Activated CD4-positive, alpha-beta memory T cell treated with anti-CD3 and anti-CD28 coated beads, Interleukin-2, amount 10 ng/mL, durations not matched to agents 7 days and 5 days (primary cell): ENCODE data around the gene CNOT1. TPM values are rescaled to one million over a fixed set of nuclear protein-coding genes. Genes with fewer than 3 reads are reported as not detected.
"Not testable (repeated sequence)": the region's sequence is repeated elsewhere in the genome, so short reads cannot be mapped to it uniquely, and the experiment has no call there.

Source experiments
- CTCF ChIA-PET: fragments of 350-600 bp; sonication (Branson Sonifier 250); formaldehyde crosslinking; loops from one replicate; lab custom pipeline; 2021; ENCODE audit warnings: antibody characterized with exemption, inconsistent platforms; lab: Charles Lee
- POLR2A ChIA-PET: fragments of 350-600 bp; sonication (Branson Sonifier 250); formaldehyde crosslinking; loops from one replicate; lab custom pipeline; 2021; ENCODE audit warnings: antibody characterized with exemption; lab: Charles Lee
- DNase-seq: peaks from one replicate; pipeline ENCODE4 v3.0.0-alpha.2; 2020
- H3K27ac Mint-ChIP-seq: one replicate; pipeline ENCODE4 v1.8.0; 2021; ENCODE audit warnings: mild to moderate bottlenecking, mixed read lengths
- H3K27me3 Mint-ChIP-seq: one replicate; pipeline ENCODE4 v1.8.0; 2021; ENCODE audit warnings: mixed read lengths
- H3K36me3 Mint-ChIP-seq: one replicate; pipeline ENCODE4 v1.8.0; 2021; ENCODE audit warnings: low read depth, mixed read lengths
- H3K4me1 Mint-ChIP-seq: one replicate; pipeline ENCODE4 v1.8.0; 2021; ENCODE audit warnings: mixed read lengths
- H3K4me3 Mint-ChIP-seq: one replicate; pipeline ENCODE4 v1.8.0; 2021; ENCODE audit warnings: mild to moderate bottlenecking, mixed read lengths
- H3K9me3 Mint-ChIP-seq: one replicate; pipeline ENCODE4 v1.8.0; 2021; ENCODE audit warnings: mixed read lengths
- total RNA-seq, 2 experiments: library from RNA; stranded (reverse); gene quantifications; one replicate each; pipeline ENCODE4 v1.2.3, GENCODE V29; 2021

The CNOT1 gene
- total RNA-seq, 2 experiments from 2014 or later = 226 to 236 TPM

GRCh38 chr16:58499615-58500351, 129.8 kb downstream of the CNOT1 start, which contains the start of gene NDRG4:
TSS of gene NDRG4 (plus strand) at chr16:58500143. CDS start at chr16:58500249, 106 bp downstream.
- DNase-seq = no peak
- Mint-ChIP-seq H3K9me3 (no peaks in the 10 kb centered on the region), H3K4me1 (peaks cover 22% of the 10 kb centered on the region), H3K36me3 (no peaks in the 10 kb centered on the region), H3K4me3 (no peak within 1 kb of the TSS), H3K27ac (no peak within 1 kb of the TSS), H3K27me3 (peaks cover 1% of the 10 kb centered on the region)
- POLR2A ChIA-PET = no interaction called here
- CTCF ChIA-PET = no interaction called here

GRCh38 chr16:58499092-58499511, 130.5 kb downstream of the CNOT1 start:
- DNase-seq = no peak
- no peak overlapping the region for H3K27ac Mint-ChIP-seq
- CTCF ChIA-PET = no interaction called here

GRCh38 chr16:58498341-58499091, 131.1 kb downstream of the CNOT1 start:
- H3K9me3 Mint-ChIP-seq = no peaks in the 10 kb centered on the region
- H3K4me3 Mint-ChIP-seq = no peak overlapping the region
- DNase-seq = no peak
- H3K36me3 Mint-ChIP-seq = no peaks in the 10 kb centered on the region
- peaks cover 22% of the 10 kb centered on the region for H3K4me1 Mint-ChIP-seq
- no peak overlapping the region for H3K27ac Mint-ChIP-seq
- CTCF ChIA-PET = interaction anchor here (1.3 kb wide), 1 partner anchor 162 kb away, joined by 4 read pairs; no protein-coding TSS in a partner anchor
- POLR2A ChIA-PET = no interaction called here
- peaks cover 1% of the 10 kb centered on the region for H3K27me3 Mint-ChIP-seq

More at GRCh38 chr16:58499092-58499511, 130.5 kb downstream of the CNOT1 start:
- H3K4me3 Mint-ChIP-seq = no peak overlapping the region
- no peaks in the 10 kb centered on the region for H3K36me3 Mint-ChIP-seq
- H3K4me1 Mint-ChIP-seq = peaks cover 22% of the 10 kb centered on the region
- H3K27me3 Mint-ChIP-seq = peaks cover 1% of the 10 kb centered on the region
- H3K9me3 Mint-ChIP-seq = no peaks in the 10 kb centered on the region
- POLR2A ChIA-PET = no interaction called here

- H3K36me3 Mint-ChIP-seq = no peaks in the 10 kb centered on the region
- H3K4me3 Mint-ChIP-seq = no peak overlapping the region
- H3K4me1 Mint-ChIP-seq = peaks cover 22% of the 10 kb centered on the region
- no peak for DNase-seq
- H3K9me3 Mint-ChIP-seq = no peaks in the 10 kb centered on the region
- ChIA-PET CTCF (interaction anchor here (1.1 to 1.3 kb wide), 2 partner anchors 161 to 258 kb away, joined by 4 to 5 read pairs; no protein-coding TSS in a partner anchor), POLR2A (no interaction called here)
- H3K27me3 Mint-ChIP-seq = peaks cover 3% of the 10 kb centered on the region
- H3K27ac Mint-ChIP-seq = no peak overlapping the region
Measured at GRCh38 chr16:58497935-58498334, 131.7 kb downstream of the CNOT1 start.

DNA sequence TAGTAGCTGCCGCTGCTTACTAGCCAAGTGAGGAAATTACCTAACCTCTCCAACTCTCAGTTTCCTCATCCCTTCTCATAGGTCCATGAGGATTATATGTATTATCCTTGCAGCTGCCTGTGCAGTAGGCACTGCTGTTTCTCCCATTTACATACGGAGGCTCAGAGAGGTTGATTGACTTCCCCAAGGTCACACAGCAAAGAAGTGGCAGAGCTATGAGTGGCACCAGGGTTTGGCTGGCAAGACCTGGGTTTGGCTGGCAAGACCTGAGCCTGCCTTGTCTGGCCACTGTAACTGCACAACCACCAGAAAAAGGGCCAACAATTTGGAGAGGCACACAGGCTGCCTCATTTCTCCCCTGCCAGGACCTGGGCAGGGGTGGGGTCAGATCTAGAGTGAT, 132.2 kb downstream of the CNOT1 start:
- H3K36me3 Mint-ChIP-seq = no peaks in the 10 kb centered on the region
- H3K4me1 Mint-ChIP-seq = peaks cover 22% of the 10 kb centered on the region
- peaks cover 4% of the 10 kb centered on the region for H3K27me3 Mint-ChIP-seq
- no peak for DNase-seq
- ChIA-PET CTCF (interaction anchor here (1.1 to 1.3 kb wide), 2 partner anchors 161 to 259 kb away, joined by 4 to 5 read pairs; no protein-coding TSS in a partner anchor), POLR2A (no interaction called here)
- no peak overlapping the region for H3K27ac Mint-ChIP-seq
- H3K9me3 Mint-ChIP-seq = no peaks in the 10 kb centered on the region
- H3K4me3 Mint-ChIP-seq = no peak overlapping the region

- CTCF ChIA-PET = interaction anchor here (0.7 to 1.3 kb wide), 5 partner anchors 10 to 260 kb away, joined by 4 to 10 read pairs (median 5); partner anchors contain the start of gene GINS3
- Mint-ChIP-seq H3K4me3 (no peak overlapping the region), H3K4me1 (peaks cover 18% of the 10 kb centered on the region), H3K27me3 (peaks cover 4% of the 10 kb centered on the region), H3K27ac (no peak overlapping the region), H3K36me3 (no peaks in the 10 kb centered on the region), H3K9me3 (no peaks in the 10 kb centered on the region)
- no peak for DNase-seq
- POLR2A ChIA-PET = interaction anchor here (1.3 kb wide), 1 partner anchor 103 kb away, joined by 3 read pairs; no protein-coding TSS in a partner anchor
Measured at GRCh38 chr16:58495521-58496331, 133.9 kb downstream of the CNOT1 start.

GRCh38 chr16:58494981-58495520, 134.6 kb downstream of the CNOT1 start:
- H3K27me3 Mint-ChIP-seq = peaks cover 3% of the 10 kb centered on the region
- CTCF ChIA-PET = interaction anchor here (0.7 to 1.3 kb wide), 5 partner anchors 9 to 261 kb away, joined by 4 to 10 read pairs (median 5); partner anchors contain the start of gene GINS3
- H3K4me3 Mint-ChIP-seq = no peak overlapping the region
- no peak overlapping the region for H3K27ac Mint-ChIP-seq
- H3K9me3 Mint-ChIP-seq = no peaks in the 10 kb centered on the region
- POLR2A ChIA-PET = interaction anchor here (1.3 kb wide), 1 partner anchor 102 kb away, joined by 3 read pairs; no protein-coding TSS in a partner anchor
- peak; percentile 72 for DNase-seq
- H3K4me1 Mint-ChIP-seq = peaks cover 16% of the 10 kb centered on the region
- H3K36me3 Mint-ChIP-seq = no peaks in the 10 kb centered on the region

DNA sequence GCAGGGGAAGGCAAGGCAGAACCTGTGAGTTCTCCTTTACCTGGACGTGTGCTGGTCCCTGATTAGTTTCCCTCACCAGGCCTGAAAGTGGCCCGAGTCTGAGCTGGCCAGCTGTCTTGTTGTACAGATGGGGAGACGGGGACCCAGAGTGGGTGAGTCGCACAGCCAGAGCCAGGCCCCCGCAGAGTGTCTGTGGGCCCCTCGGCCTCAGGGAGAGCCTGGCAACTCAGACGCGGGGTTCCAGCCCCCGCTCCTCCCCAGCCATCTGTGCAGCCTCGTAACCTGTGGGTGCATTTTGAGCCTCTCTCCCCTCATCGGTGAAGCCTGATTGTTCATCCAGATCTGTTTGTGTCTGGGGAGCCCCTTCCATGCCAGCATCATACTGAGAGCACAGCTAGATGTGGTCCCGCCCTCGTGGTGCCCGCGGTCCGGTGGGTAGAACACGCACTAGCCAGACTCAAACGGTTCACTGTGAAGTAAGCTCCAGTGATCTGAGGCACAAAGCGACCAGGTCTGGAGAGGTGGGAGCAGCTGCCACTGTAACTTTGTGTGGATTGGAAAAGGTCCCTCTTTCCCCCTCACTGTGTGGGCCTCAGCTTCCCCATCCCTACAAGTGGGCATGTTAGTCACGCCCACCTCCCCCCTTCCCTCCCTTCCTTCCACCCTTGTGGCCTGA, 135.7 kb downstream of the CNOT1 start:
- H3K4me3 Mint-ChIP-seq = no peak overlapping the region
- no peaks in the 10 kb centered on the region for H3K36me3 Mint-ChIP-seq
- DNase-seq = no peak
- H3K27me3 Mint-ChIP-seq = peaks cover 2% of the 10 kb centered on the region
- POLR2A ChIA-PET = no interaction called here
- H3K9me3 Mint-ChIP-seq = no peaks in the 10 kb centered on the region
- no peak overlapping the region for H3K27ac Mint-ChIP-seq
- peaks cover 16% of the 10 kb centered on the region for H3K4me1 Mint-ChIP-seq
- CTCF ChIA-PET = interaction anchor here (4.1 kb wide), 1 partner anchor 158 kb away, joined by 29 read pairs; no protein-coding TSS in a partner anchor

DNA sequence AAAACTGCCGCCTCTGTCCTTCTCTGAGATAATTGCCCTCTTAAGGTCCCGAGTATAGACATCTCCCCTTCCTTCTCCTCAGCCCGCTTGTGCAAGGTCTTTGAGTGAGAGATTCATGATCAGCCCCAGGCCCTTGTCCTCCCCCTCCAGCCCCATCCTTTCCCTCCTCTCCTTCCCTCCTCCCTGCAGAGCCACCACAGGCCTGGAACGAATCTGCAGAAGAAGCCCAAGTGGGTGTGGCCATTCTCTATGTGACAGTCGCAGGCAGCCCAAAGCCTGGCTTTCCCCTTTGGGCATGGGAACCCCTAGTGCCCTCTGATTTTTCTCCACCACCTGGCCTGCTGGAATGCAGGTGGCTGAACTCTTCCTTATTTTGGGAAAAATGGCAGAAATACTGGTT, 136.9 kb downstream of the CNOT1 start:
- H3K27ac Mint-ChIP-seq = no peak overlapping the region
- H3K27me3 Mint-ChIP-seq = peaks cover 2% of the 10 kb centered on the region
- H3K4me3 Mint-ChIP-seq = no peak overlapping the region
- POLR2A ChIA-PET = no interaction called here
- CTCF ChIA-PET = interaction anchor here (0.6 to 4.1 kb wide), 2 partner anchors 143 to 157 kb away, joined by 3 to 29 read pairs; no protein-coding TSS in a partner anchor
- peaks cover 16% of the 10 kb centered on the region for H3K4me1 Mint-ChIP-seq
- H3K9me3 Mint-ChIP-seq = no peaks in the 10 kb centered on the region
- DNase-seq = no peak
- H3K36me3 Mint-ChIP-seq = no peaks in the 10 kb centered on the region

GRCh38 chr16:58492066-58492465, 137.6 kb downstream of the CNOT1 start:
- H3K4me1 Mint-ChIP-seq = peaks cover 15% of the 10 kb centered on the region
- H3K36me3 Mint-ChIP-seq = no peaks in the 10 kb centered on the region
- ChIA-PET CTCF (interaction anchor here (0.6 to 4.1 kb wide), 3 partner anchors 143 to 156 kb away, joined by 3 to 29 read pairs (median 6); no protein-coding TSS in a partner anchor), POLR2A (no interaction called here)
- DNase-seq = no peak
- H3K27ac Mint-ChIP-seq = no peak overlapping the region
- H3K9me3 Mint-ChIP-seq = no peaks in the 10 kb centered on the region
- H3K27me3 Mint-ChIP-seq = peaks cover 2% of the 10 kb centered on the region
- H3K4me3 Mint-ChIP-seq = no peak overlapping the region

DNA sequence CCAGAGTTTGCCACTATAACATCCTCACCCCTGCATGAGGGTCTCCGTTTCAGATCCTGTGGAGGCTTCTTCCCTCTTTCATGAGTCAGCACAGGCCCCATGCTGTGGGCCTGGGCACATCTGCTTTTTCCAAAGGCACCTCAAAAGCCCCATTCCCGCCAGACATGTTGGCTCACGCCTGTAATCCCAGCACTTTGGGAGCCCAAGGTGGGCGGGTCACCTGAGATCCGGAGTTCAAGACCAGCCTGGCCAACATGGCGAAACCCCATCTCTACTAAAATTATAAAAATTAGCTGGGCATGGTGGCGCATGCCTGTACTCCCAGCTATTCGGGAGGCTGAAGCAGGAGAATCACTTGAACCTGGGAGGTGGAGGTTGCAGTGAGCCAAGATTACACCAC, 139.1 kb downstream of the CNOT1 start:
- H3K36me3 Mint-ChIP-seq, H3K4me1 Mint-ChIP-seq, POLR2A ChIA-PET, H3K27me3 Mint-ChIP-seq, H3K4me3 Mint-ChIP-seq, DNase-seq, H3K27ac Mint-ChIP-seq, H3K9me3 Mint-ChIP-seq: not testable (repeated sequence)
- CTCF ChIA-PET = interaction anchor here (1.0 to 4.1 kb wide), 3 partner anchors 15 to 155 kb away, joined by 3 to 29 read pairs (median 3); no protein-coding TSS in a partner anchor
